Caco-2 (cell line): Measurements from ENCODE around the gene KCNT2. TPM values are rescaled to one million over a fixed set of nuclear protein-coding genes. Genes with fewer than 3 reads are reported as not detected.
"Not testable (repeated sequence)": the region's sequence is repeated elsewhere in the genome, so short reads cannot be mapped to it uniquely, and the experiment has no call there.

Experiments
- BruUV-seq: library from RNA; stranded (reverse); fragments of 400-500 nt; replicated peaks from 2 replicates; lab custom pipeline; 2021; lab: Mats Ljungman, UMichigan
- CTCF ChIA-PET: fragments of 300-600 bp; sonication (Branson Sonifier 250); formaldehyde crosslinking; loops from one replicate; lab custom pipeline; 2022; ENCODE audit warnings: antibody characterized with exemption; lab: Charles Lee
- POLR2A ChIA-PET: fragments of 300-600 bp; sonication (Branson Sonifier 250); formaldehyde crosslinking; loops from one replicate; lab custom pipeline; 2022; ENCODE audit warnings: antibody characterized with exemption; lab: Charles Lee
- DNase-seq, 2 experiments: peaks; one replicate each; pipeline versions ENCODE4 v3.0.0 to v3.0.0-alpha.2; 2020 to 2022
- H3K27me3 ChIP-seq: replicated peaks from 2 replicates; pipeline ENCODE4 v1.6.0; 2011; ENCODE audit warnings: low read length; ENCODE audit not compliant: control insufficient read depth, insufficient read depth
- H3K36me3 ChIP-seq: 2 replicates; pipeline ENCODE4 v1.5.1; 2011; ENCODE audit warnings: low read length; ENCODE audit not compliant: control insufficient read depth, insufficient read depth
- H3K4me1 ChIP-seq: fragments of 250-450 bp; sonication (Bioruptor Pico); 2 replicates; pipeline ENCODE4 v1.5.1; 2020; ENCODE audit warnings: mild to moderate bottlenecking
- H3K4me3 ChIP-seq: 2 replicates; pipeline ENCODE4 v1.5.1; 2011; ENCODE audit warnings: low read depth, mild to moderate bottlenecking, control low read depth, low read length
- H3K9me3 ChIP-seq: fragments of 250-450 bp; sonication (Bioruptor Pico); 2 replicates; pipeline ENCODE4 v1.5.1; 2020; ENCODE audit warnings: mild to moderate bottlenecking, moderate library complexity
- H3K27ac Mint-ChIP-seq: one replicate; pipeline ENCODE4 v1.8.0; 2022; ENCODE audit warnings: mixed read lengths; ENCODE audit not compliant: unreplicated experiment
- H3K27me3 Mint-ChIP-seq: one replicate; pipeline ENCODE4 v1.8.0; 2022; ENCODE audit warnings: mixed read lengths; ENCODE audit not compliant: insufficient read depth, unreplicated experiment
- H3K36me3 Mint-ChIP-seq: one replicate; pipeline ENCODE4 v1.8.0; 2022; ENCODE audit warnings: mild to moderate bottlenecking, mixed read lengths; ENCODE audit not compliant: insufficient read depth, unreplicated experiment
- H3K4me1 Mint-ChIP-seq: one replicate; pipeline ENCODE4 v1.8.0; 2022; ENCODE audit warnings: low read depth, mixed read lengths; ENCODE audit not compliant: unreplicated experiment
- H3K4me3 Mint-ChIP-seq: one replicate; pipeline ENCODE4 v1.8.0; 2022; ENCODE audit warnings: mild to moderate bottlenecking, moderate library complexity, mixed read lengths; ENCODE audit not compliant: unreplicated experiment
- H3K9me3 Mint-ChIP-seq: one replicate; pipeline ENCODE4 v1.8.0; 2022; ENCODE audit warnings: mixed read lengths; ENCODE audit not compliant: unreplicated experiment
- intact Hi-C: fragments of 100-400 bp; cut with micrococcal nuclease; formaldehyde crosslinking; loops from one replicate; pipeline ENCODE4 v1.10.0; 2022; ENCODE audit not compliant: unreplicated experiment
- total RNA-seq: library from RNA; stranded (reverse); gene quantifications from 2 replicates; pipeline ENCODE4 v1.2.3, GENCODE V29; 2022
- TF ChIP-seq, protein P1 (sequence below), 2 experiments: fragments of 200-600 bp in 1 of 2; IDR thresholded peaks; 1 replicate in 1 of 2; 2 replicates in 1 of 2; pipeline versions ENCODE4 v1.5.1 to v1.8.0; 2011 to 2022; ENCODE audit warnings: antibody characterized with exemption in 1 of 2, control low read depth in 1 of 2, inconsistent platforms in 1 of 2, low read depth in 1 of 2, low read length in 1 of 2, mild to moderate bottlenecking in 1 of 2, moderate library complexity in 1 of 2; ENCODE audit not compliant: insufficient read depth in 1 of 2, severe bottlenecking in 1 of 2, unreplicated experiment in 1 of 2

Gene KCNT2
- total RNA-seq, 1 experiment from 2014 or later, result not detected

DNA sequence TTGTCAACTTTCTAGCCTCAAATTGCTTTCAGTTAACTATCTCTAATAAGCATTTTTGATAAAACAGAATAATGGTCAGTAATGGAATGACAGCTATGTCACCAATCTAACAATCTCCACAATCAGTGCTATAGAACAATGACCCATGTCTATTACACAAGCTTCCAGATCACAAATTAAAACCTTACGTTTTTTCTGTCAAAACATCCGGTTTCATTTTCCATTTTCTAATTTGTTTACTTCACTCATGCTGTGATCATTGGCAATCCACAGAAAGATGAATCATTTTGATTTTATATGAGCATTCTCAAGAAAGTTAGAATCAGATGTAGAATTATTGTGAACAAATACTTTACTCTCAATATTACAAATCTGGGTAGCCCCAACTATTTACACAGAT lies 80.3 kb downstream of the KCNT2 start:
- H3K4me3 ChIP-seq, result no peak overlapping the region
- POLR2A ChIA-PET, result no interaction called here
- H3K36me3 ChIP-seq, result no peaks in the 10 kb centered on the region
- Mint-ChIP-seq H3K9me3 (no peaks in the 10 kb centered on the region), H3K4me3 (no peak overlapping the region), H3K27me3 (no peaks in the 10 kb centered on the region), H3K4me1 (no peaks in the 10 kb centered on the region), H3K36me3 (no peaks in the 10 kb centered on the region), H3K27ac (no peak overlapping the region)
- H3K27me3 ChIP-seq, result no peaks in the 10 kb centered on the region
- CTCF ChIA-PET, result no interaction called here
- no peak for DNase-seq
- H3K4me1 ChIP-seq, result no peaks in the 10 kb centered on the region
- no peaks in the 10 kb centered on the region for H3K9me3 ChIP-seq
- TF ChIP-seq, protein P1, sequence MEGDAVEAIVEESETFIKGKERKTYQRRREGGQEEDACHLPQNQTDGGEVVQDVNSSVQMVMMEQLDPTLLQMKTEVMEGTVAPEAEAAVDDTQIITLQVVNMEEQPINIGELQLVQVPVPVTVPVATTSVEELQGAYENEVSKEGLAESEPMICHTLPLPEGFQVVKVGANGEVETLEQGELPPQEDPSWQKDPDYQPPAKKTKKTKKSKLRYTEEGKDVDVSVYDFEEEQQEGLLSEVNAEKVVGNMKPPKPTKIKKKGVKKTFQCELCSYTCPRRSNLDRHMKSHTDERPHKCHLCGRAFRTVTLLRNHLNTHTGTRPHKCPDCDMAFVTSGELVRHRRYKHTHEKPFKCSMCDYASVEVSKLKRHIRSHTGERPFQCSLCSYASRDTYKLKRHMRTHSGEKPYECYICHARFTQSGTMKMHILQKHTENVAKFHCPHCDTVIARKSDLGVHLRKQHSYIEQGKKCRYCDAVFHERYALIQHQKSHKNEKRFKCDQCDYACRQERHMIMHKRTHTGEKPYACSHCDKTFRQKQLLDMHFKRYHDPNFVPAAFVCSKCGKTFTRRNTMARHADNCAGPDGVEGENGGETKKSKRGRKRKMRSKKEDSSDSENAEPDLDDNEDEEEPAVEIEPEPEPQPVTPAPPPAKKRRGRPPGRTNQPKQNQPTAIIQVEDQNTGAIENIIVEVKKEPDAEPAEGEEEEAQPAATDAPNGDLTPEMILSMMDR (IDR thresholded peaks at IDR 0.05; ENCODE audit: insufficient read depth in 1 of 2, low read depth in 1 of 2, low read length in 1 of 2, severe bottlenecking in 1 of 2, unreplicated experiment in 1 of 2), result no peak
- intact Hi-C loops, result no loop called here
- no TSS peak for BruUV-seq

DNA sequence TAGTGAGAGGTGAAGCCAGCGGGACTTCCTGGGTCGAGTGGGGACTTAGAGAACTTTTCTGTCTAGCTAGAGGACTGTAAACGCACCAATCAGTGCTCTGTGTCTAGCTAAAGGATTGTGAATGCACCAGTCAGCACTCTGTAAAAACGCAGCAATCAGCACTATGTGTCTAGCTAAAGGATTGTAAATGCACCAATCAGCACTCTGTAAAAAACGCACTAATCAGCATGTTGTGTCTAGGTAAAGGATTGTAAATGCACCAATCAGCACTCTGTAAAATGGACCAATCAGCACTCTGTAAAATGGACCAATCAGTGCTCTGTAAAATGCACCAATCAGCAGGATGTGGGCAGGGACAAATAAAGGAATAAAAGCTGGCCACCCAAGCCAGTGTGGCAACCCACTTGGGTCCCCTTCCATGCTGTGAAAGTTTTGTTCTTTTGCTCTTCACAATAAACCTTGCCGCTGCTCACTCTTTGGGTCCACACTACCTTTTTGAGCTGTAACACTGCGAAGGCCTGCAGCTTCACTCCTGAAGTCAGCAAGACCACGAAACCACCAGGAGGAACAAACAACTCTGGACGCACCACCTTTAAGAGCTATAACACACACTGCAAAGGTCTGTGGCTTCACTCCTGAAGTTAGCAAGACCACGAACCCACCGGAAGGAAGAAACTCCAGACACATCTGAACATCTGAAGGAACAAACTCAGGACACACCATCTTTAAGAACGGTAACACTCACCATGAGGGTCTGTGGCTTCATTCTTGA lies 85.5 kb downstream of the KCNT2 start:
- POLR2A ChIA-PET, H3K36me3 Mint-ChIP-seq, H3K36me3 ChIP-seq, H3K27ac Mint-ChIP-seq, H3K4me1 ChIP-seq, H3K27me3 ChIP-seq, H3K4me3 Mint-ChIP-seq, H3K27me3 Mint-ChIP-seq, BruUV-seq, H3K9me3 Mint-ChIP-seq, CTCF ChIA-PET, H3K4me3 ChIP-seq, intact Hi-C loops, H3K4me1 Mint-ChIP-seq, H3K9me3 ChIP-seq, DNase-seq: not testable (repeated sequence)

DNA sequence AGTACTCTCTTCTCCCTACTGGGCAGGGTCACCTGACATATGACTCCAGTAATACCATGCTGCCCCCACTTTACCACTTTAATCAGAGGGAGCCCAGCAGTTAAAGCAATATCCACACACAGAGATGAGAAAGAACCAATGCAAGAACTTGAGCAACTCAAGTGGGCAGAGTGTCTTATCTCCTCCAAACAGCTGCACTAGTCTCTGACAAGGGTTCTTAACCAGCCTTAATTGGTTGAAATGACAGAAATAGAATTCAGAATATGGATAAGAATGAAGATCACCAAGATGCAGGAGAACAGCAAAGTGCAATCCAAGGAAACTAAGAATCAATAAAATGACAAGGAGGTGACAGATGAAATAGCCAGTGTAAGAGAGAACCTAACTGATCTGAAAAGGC lies 91.0 kb downstream of the KCNT2 start:
- Mint-ChIP-seq H3K4me3 (no peak overlapping the region), H3K4me1 (no peaks in the 10 kb centered on the region), H3K36me3 (no peaks in the 10 kb centered on the region), H3K27ac (no peak overlapping the region), H3K9me3 (no peaks in the 10 kb centered on the region), H3K27me3 (no peaks in the 10 kb centered on the region)
- no TSS peak for BruUV-seq
- Histone ChIP-seq H3K9me3 (no peaks in the 10 kb centered on the region), H3K4me1 (no peaks in the 10 kb centered on the region), H3K36me3 (no peaks in the 10 kb centered on the region), H3K4me3 (no peak overlapping the region), H3K27me3 (no peaks in the 10 kb centered on the region)
- CTCF ChIA-PET, result no interaction called here
- POLR2A ChIA-PET, result no interaction called here
- no peak for DNase-seq
- TF ChIP-seq, protein P1 (IDR thresholded peaks at IDR 0.05; ENCODE audit: insufficient read depth in 1 of 2, low read depth in 1 of 2, low read length in 1 of 2, severe bottlenecking in 1 of 2, unreplicated experiment in 1 of 2), result no peak
- intact Hi-C loops, result no loop called here
